ENCODE data around the gene CST7. TPM values are rescaled to one million over a fixed set of nuclear protein-coding genes. Genes with fewer than 3 reads are reported as not detected.

Gene CST7
- total RNA-seq, 1 donor from 2014 or later: 0.66 TPM

Other genes starting within 250 kb of the CST7 start
- 23.8 TPM for gene APMAP, start 43.5 kb downstream of the CST7 start, total RNA-seq
- 159 TPM for gene ACSS1, start 108.9 kb downstream of the CST7 start, total RNA-seq
- 0.33 TPM for gene VSX1, start 132.9 kb downstream of the CST7 start, total RNA-seq
- 106 TPM for gene ENTPD6, start 246.4 kb downstream of the CST7 start, total RNA-seq

Data from left ventricle myocardium inferior (tissue), 1 donor.